ENCODE results near the gene KHK. TPM values are rescaled to one million over a fixed set of nuclear protein-coding genes. Genes with fewer than 3 reads are reported as not detected.

KHK gene
- total RNA-seq, 1 donor from 2014 or later = 3.5 TPM

DNA sequence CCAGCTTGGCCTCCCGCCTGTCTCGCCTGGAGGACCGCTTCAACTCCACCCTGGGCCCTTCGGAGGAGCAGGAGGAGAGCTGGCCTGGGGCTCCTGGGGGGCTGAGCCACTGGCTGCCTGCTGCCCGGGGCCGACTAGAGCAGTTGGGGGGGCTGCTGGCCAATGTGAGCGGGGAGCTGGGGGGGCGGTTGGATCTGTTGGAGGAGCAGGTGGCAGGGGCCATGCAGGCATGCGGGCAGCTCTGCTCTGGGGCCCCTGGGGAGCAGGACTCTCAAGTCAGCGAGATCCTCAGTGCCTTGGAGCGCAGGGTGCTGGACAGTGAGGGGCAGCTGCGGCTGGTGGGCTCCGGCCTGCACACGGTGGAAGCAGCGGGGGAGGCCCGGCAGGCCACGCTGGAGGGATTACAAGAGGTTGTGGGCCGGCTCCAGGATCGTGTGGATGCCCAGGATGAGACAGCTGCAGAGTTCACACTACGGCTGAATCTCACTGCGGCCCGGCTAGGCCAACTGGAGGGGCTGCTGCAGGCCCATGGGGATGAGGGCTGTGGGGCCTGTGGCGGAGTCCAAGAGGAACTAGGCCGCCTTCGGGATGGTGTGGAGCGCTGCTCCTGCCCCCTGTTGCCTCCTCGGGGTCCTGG is 3.7 kb upstream of the KHK start:
- ATAC-seq = no peak

DNA sequence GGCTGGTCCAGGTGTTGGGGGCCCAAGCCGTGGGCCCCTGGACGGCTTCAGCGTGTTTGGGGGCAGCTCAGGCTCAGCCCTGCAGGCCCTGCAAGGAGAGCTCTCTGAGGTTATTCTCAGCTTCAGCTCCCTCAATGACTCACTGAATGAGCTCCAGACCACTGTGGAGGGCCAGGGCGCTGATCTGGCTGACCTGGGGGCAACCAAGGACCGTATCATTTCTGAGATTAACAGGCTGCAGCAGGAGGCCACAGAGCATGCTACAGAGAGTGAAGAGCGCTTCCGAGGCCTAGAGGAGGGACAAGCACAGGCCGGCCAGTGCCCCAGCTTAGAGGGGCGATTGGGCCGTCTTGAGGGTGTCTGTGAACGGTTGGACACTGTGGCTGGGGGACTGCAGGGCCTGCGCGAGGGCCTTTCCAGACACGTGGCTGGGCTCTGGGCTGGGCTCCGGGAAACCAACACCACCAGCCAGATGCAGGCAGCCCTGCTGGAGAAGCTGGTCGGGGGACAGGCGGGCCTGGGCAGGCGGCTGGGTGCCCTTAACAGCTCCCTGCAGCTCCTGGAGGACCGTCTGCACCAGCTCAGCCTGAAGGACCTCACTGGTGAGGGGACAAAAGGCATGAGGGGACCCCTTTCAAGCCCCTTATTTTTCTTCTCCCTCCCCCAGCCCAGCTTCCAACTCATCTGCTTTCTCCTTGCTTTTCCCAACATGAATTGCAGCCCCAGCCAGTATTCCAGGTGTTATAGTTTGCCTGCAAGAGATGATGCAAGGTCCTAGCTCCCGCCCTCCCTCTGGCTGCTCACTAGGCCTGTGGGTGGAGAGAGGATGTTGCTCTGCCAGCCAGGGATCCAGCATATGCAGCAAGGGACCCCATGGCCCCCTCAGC is 2.9 kb upstream of the KHK start:
- ATAC-seq = no peak

DNA sequence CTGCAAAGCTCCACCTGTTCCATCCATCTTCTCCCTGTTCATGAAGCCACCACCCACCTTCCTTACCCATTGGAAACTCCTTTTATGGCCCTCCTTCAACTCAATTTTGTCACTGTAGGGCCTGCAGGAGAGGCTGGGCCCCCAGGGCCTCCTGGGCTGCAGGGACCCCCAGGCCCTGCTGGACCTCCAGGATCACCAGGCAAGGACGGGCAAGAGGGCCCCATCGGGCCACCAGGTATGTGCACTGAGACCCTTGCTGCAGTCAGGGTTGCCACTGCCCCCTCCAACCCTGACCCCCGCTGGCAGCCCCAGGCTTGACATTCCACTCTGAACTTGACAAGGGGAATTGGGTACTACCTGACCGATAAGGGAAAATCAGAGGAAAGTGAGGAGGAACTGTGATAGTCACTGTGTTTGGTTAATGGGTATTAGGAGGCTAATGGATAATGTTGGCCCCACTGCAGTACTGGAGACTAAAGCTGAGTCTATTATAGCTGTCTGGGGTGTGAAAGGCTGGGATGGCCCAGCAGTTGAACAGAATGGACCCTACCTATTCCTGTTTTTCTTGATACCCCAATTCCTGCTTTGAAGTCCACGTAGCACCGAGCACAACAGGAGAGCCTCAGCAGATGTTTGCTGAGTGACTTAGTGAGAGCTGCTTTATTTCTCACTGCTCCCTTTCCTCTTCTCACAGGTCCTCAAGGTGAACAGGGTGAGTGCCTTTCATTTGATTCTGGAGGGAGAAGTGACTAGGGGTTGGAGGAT is 2.1 kb upstream of the KHK start:
- no peak for ATAC-seq

DNA sequence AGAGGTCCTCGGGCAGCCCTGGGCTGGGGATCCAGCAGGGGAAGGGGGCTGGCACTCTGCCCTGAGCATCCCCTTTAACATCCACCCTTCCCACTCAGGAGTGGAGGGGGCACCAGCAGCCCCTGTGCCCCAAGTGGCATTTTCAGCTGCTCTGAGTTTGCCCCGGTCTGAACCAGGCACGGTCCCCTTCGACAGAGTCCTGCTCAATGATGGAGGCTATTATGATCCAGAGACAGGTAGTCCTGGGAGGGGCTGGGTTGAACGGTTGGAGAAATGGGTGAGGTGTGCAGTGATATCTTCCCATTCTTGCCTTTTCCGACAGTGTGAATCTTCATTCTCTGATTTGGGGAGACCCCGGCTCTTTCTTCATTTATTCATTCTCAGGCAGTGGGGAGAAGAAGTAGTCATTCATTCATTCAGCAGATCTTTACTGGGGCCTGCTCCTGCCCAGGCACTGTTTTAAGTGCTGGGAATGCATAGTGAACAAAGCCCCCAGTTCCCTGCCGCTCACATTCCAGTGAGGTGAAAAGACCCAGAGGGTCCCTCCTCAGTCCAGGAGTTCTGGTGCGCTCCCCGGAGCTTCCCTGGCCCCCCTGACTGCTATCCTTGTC is 1.4 kb upstream of the KHK start:
- no peak for ATAC-seq

DNA sequence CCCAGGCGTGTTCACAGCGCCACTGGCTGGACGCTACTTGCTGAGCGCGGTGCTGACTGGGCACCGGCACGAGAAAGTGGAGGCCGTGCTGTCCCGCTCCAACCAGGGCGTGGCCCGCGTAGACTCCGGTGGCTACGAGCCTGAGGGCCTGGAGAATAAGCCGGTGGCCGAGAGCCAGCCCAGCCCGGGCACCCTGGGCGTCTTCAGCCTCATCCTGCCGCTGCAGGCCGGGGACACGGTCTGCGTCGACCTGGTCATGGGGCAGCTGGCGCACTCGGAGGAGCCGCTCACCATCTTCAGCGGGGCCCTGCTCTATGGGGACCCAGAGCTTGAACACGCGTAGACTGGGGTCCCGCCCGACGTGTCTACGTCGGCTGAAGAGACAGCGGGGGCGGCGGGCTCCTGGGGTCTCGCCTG is 891 bp upstream of the KHK start:
- ATAC-seq = peak; percentile 24

DNA sequence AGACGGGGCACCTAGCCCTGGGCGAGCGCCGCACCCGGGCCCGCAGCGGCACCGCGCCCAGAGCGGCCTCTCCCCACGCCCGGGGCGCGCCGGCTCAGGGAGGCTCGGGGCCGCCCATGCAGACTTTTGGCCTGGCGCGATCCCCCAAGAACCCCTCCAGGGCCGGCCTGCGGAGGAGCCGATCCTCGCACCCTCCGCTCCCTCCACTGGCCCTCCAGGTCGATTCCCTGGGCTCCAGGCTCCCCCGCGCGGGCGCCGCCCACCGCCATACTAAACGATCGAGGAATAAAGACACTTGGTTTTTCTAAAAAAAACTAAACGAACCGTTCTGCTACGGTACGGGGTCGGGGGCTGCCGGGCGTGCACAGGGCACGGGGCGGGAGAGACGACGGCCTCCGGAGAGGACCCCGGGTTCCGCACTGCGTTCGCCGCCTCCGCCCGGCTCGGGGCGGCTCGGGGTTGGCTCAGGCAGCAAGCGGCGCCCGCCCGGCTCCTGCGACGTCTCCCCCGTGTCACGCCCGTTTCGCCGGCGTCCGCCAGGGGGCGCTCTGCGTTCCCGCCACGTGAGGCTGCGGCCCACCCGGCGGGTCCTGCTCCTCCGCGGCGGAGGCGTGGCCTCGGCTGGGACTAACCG is 365 bp upstream of the KHK start:
- ATAC-seq = peak; percentile 88

DNA sequence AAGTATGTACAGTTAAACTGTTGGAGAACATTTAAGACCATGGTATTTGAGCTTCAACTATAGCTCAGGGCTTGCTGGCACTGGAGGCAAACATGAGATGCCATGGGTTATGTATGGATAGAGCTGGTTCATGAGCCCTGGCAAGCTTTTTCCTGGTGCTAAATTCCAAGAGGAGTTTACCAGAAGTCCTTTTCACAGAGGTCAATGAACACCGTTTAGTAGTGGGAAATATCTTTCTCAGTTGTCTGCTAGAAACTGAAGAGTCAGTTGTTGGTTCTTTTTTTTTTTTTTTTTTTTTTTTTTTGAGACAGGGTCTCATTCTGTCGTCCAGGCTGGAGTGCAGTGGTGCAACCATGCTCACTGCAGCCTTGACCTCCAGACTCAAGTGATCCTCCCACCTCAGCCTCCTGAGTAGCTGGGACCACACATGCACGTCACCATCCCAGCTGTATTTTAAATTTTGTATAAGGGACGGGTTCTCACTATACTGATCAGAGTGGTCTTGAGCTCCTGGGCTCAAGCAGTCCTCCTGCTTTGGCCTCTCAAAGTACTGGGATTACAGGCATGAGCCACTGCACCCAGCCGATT is 1.3 kb downstream of the KHK start:
- no peak for ATAC-seq

DNA sequence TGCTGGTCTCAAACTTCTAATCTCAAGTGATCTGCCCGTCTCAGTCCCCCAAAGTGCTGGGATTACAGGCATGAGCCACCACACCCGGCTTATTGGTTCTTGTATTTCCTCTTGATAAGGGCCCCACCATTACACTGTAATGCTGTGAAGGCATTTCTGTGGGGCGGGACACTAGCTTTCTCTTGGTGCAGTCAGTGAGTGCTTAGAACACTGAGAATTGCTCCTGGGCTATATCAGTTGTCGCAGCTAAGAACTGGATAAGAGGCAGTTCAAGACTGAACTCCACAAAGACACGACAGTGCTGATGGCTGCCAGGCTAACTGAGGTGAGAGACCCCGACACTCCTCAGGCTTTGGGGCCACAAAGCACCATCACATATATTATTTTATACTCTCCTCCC is 2.1 kb downstream of the KHK start:
- no peak for ATAC-seq

DNA sequence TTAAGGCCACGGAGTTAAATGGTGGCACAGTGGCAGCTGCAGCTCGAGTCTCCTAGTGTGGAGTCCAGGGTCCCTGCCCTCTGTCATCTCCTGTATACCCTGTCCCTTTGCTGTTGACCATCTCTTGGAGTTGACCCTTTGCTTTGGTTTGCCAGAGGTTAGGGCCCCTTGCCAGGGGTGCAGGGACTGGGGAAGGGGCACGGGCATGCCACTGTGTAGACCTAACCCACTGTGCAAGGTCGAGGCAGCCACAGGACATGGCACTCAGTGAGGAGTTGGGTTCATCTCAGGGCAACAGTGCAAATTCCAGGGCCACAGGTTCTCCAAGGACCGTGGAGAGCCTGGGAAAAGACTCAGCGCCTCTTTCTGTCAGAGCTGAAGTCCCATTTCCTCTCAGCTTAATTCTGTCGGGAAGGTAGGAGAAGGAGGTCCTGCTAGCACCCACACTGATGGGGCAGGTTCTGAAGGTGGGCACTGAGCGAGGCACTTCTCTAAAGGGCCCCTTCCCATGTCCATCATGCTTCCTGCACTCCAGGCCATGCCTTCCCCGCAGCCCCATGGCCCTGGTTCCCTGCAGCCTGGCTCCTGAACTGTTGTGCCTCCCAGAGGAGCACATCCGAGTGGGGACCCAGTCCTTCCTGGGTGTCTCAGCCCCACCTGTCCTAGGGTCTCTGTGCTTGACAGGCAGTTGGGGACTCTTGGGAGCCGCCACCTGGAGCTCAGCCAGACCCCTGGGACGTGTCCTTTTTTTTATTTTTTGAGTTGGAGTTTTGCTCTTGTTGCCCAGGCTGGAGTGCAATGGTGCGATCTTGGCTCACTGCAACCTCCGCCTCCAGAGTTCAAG is 2.8 kb downstream of the KHK start:
- ATAC-seq = no peak

DNA sequence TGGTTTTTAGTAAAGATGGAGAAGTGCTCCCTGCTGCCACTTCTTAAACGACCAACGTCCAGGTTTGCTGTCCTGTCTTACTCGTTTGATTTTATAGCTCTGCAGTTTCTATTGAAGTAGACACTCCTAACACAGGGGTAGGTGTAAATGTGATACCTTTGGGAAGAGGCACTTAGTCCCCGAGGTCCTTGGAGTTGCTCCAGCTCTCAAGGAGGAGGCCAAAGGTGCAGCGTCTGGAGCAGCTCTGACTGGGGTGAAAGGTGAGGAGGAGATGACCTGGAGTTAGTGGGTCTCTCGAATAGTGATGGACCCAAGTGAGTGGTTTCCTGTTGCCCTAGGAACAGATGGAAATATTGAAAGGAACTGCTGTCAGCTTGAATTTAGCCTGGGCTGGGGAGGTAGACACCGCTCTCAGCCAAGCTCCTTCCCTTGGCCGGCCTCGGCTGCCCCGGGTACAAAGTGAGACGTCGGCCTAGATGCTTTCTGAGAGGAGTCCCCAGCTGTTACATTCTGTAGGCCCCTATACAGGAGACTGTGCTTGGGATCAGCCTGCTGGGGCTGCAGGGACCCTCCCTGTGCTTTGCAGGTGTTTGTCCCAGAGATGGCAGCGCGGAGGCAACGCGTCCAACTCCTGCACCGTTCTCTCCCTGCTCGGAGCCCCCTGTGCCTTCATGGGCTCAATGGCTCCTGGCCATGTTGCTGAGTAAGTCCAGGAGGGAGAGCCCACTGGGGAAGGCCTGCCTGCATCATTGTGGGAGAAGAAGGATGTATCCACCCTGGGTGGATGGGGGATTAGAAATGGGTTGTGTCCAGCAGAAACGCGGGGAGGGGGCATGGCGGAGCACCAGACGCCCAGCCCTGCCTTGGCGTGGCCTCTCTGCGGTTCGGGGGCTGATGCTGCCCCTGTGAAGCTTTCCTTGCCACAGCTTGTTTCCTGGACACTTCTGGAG is 5.4 kb downstream of the KHK start:
- ATAC-seq = no peak

DNA sequence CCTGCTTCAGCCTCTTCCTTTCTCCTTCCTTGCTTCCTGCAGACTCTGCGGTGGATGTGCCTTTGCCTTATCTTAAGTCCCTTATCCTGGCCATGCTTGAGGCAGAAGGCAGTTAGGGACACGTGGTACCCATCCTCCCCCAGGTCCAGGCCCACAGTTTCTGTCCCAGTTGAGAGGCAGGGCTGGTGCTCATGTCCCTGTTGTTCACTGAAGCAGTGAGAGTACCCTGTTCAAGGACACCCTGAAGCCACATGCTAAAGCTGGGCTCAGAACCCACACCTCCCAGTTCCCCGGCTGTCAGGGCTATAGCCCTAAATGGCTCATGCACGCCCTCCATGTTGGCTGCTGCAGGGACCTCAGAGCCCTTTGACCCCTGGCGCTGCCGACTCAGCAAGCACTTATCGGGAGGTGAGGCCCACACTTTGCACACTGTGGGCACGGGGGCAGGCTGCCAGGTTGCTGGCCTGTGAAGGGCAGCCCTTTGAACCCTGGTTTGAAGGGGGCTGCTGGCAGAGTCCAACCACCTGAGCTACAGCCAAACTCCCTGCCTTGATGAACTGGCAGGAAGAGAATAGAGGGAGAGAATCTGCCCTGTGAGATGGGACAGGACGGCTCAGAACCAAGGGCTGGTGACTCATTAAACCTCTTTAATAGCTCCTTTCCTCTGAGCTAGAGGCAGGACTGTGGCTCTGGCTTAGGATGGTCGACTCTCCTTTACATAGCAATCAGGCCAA is 6.3 kb downstream of the KHK start:
- no peak for ATAC-seq

DNA sequence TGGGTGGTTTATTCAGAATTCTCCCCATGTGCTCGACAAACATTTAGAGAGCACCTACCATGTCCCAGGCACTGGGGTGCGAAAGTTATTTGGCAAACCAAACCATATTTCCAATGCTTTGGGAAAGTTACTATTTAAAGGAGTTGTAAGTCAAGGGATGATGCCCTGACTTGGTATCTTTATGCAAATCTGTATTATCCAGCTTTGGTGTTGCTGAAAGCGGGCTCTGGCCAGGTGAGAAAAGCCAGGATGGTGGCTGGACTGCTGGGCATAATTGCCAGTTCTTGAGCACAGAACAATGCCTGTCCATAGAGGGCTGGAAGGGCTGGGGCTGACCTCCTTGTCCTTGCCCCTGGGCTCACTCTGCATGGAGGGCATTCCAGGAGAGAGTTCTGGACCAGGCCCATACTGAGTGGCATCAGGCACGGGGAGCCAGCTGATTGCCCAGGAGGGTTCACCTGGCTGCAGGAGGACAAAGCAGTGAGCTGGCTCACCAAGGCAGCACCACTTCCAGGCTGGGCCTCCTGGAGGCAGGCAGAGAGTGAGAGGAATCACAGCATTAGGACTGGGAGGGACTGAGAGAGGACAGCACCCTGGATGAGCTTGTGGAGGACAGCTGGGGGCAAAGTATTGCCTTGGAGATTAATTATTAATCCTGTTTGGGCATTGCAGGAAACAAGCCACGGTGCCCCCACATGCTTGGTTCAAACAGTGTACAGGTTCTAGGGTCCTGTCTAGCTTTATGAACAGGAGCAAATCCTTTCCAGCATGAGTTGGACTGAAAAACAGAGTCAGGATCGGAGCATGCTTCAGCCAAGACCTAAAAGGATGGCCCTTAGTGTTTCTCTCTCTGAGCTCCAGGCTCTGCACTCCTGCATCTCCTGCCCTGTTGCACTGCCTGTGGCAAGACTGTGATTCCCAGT is 7.1 kb downstream of the KHK start:
- no peak for ATAC-seq

DNA sequence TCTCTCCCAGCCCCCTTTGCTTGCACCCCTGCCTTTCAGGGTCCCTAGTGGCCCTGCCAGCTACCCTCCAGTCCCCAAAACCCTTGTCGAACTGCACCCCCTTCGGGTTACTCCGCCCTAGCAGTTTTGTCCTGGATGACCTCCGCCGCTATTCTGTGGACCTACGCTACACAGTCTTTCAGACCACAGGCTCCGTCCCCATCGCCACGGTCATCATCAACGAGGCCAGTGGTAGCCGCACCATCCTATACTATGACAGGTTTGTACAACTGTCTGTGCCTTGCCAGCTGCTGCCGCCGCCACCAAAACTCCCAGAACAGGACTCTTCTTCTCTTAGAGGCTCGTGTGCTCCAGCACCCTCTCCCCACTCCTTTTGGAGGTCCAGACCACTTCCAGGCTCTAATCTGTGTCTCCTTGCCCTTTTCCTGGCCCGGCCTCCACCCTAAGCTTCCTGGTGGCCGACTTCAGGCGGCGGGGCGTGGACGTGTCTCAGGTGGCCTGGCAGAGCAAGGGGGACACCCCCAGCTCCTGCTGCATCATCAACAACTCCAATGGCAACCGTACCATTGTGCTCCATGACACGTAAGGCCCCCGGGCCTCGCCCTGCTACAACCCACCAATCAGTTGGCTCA is 7.9 kb downstream of the KHK start:
- ATAC-seq = no peak

DNA sequence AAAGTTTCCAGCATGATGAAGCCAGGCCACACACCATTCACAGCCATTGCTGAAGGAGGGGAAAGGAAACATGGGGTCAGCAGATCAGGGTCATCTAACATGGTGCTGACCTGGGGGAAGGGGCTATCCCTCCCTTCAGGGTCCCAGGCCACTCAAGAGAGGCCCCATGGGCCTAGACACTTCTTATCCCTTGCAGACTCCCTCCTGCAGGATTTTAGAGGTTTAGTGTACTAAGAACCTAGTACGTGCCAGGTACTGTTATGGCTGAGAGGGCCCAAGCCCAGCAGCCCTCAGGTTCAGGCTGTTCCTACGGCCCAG is 8.8 kb downstream of the KHK start:
- ATAC-seq = peak; percentile 5

DNA sequence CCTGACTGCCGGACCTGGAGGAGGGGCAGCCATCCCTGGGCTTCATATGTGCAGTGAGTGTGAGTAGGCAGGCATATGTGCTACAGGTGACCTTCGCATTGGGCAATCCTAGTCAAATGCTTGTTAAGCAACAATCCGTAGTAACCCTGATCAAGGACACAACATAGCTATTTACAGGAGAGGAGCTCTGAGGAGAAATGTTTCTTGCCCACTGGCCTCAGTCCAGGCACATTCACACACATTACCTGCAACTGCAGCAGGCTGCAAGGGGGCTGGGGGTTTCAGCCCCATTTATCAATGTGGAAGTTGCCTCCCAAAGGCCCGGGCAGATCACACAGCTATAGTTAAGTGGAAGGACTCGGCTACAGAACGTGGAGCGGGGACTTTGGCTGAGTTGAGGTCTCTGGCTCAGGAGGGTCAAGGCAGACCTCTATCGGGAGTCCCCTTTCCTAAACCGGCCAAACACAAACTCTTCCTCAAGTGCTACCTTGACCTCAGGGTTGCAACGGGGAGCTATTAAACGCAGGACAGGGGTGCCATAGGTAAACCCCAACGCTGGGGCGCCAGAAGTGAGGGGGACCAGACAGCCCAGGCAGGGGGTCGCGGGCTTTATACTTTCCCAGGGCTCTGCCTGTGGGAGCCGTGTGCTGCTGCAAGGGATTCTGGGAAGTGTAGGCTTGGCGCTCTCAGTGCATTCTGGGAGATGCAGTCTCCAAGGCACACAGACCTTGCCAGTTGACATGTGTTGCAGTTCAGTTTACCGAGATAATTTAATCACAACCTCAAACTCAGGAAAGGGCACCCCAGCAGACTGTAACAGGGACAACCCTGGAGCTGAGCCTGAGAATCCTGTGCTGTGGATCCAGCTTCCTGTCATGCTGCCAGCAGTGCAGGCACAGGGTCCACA is 9.4 kb downstream of the KHK start:
- ATAC-seq = peak; percentile 54

DNA sequence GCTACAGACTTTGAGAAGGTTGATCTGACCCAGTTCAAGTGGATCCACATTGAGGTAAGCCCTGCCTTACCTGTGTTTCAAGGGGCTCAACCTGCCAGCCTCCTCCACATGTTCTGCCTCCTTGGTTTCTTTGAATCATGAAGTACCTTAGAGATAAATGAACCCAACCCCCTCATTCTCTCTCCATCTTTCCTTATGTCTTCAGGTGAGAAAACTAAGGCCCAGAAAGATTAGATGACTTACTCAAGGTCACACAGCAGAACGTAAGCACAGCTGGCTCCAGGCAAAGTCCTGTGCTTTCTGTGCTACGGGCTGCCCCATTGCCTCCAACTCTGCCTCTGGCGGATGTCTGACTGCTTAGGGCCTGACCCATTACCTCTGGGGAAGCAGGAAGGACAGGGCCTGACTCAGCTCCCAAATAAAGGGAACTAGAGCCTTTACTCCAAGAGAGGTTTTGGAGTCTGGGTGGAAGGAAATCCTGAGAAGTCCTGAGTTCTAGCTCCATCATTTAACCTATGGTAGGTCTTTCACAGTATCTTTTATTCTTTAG is 10.3 kb downstream of the KHK start:
- no peak for ATAC-seq

All from esophagus mucosa (tissue), 1 donor.